Tibial nerve (tissue), 4 donors: ENCODE data around the gene ATF7IP. TPM values are rescaled to one million over a fixed set of nuclear protein-coding genes. Genes with fewer than 3 reads are reported as not detected.
A peak's percentile ranks its signal among the peaks of the same experiment; 100 is the strongest.

ENCODE experiments used
- DNase-seq, 2 donors: peaks; one replicate each; pipeline ENCODE4 v3.0.0-alpha.2; 2019; ENCODE audit warnings: low spot score in 2 of 2
- H3K27ac ChIP-seq, 4 donors: fragments of 200-600 bp; sonication (generic) in 3 of 4; one replicate each; pipeline ENCODE4 v1.5.1; 2017 to 2019; ENCODE audit warnings: mild to moderate bottlenecking in 1 of 4
- H3K27me3 ChIP-seq, 2 donors: fragments of 200-600 bp; sonication (generic) in 1 of 2; one replicate each; pipeline versions ENCODE4 v1.5.1 to v1.6.0; 2017 to 2019
- H3K36me3 ChIP-seq, 3 donors: fragments of 200-600 bp; sonication (generic); one replicate each; pipeline ENCODE4 v1.5.1; 2018 to 2019
- H3K4me1 ChIP-seq, 4 donors: fragments of 200-600 bp; sonication (generic) in 3 of 4; one replicate each; pipeline ENCODE4 v1.5.1; 2017 to 2019
- H3K4me3 ChIP-seq, 4 donors: fragments of 200-600 bp; sonication (generic) in 3 of 4; one replicate each; pipeline ENCODE4 v1.5.1; 2017 to 2019; ENCODE audit warnings: mild to moderate bottlenecking in 1 of 4, moderate library complexity in 1 of 4
- H3K9me3 ChIP-seq, 4 donors: fragments of 200-600 bp; sonication (generic) in 3 of 4; one replicate each; pipeline ENCODE4 v1.5.1; 2017 to 2019
- EP300 ChIP-seq, 2 donors: sonication (generic); formaldehyde crosslinking; IDR thresholded peaks; one replicate each; pipeline ENCODE4 v1.6.1; 2017; ENCODE audit warnings: antibody characterized with exemption in 2 of 2, mild to moderate bottlenecking in 1 of 2
- POLR2A ChIP-seq, 2 donors: fragments of 450-650 bp; IDR thresholded peaks; one replicate each; pipeline ENCODE4 v1.6.1; 2017; ENCODE audit warnings: antibody characterized with exemption in 2 of 2, mild to moderate bottlenecking in 2 of 2, moderate library complexity in 2 of 2
- WGBS, 2 donors: methylation state at CpG; one replicate each; pipeline ENCODE4 v1.1.5; 2018; 5-methylcytosine and 5-hydroxymethylcytosine counted together
- total RNA-seq, 4 donors: library from RNA; depleted of rRNA; stranded (reverse); fragments of >200 nt; gene quantifications; one replicate each; pipeline ENCODE4 v1.1.0, GENCODE V29; 2016
- TF ChIP-seq, protein P1 (sequence below), 5 experiments: fragments of 200-600 bp in 3 of 5; fragments of 450-650 bp in 2 of 5; sonication (generic) in 3 of 5; IDR thresholded peaks; one replicate each; pipeline ENCODE4 v1.5.1; 2016 to 2019; ENCODE audit warnings: antibody characterized with exemption in 5 of 5, mild to moderate bottlenecking in 3 of 5, moderate library complexity in 2 of 5

Gene ATF7IP
- total RNA-seq, 4 donors from 2014 or later, result 35.5 to 63.4 (median 48.2) TPM

DNA sequence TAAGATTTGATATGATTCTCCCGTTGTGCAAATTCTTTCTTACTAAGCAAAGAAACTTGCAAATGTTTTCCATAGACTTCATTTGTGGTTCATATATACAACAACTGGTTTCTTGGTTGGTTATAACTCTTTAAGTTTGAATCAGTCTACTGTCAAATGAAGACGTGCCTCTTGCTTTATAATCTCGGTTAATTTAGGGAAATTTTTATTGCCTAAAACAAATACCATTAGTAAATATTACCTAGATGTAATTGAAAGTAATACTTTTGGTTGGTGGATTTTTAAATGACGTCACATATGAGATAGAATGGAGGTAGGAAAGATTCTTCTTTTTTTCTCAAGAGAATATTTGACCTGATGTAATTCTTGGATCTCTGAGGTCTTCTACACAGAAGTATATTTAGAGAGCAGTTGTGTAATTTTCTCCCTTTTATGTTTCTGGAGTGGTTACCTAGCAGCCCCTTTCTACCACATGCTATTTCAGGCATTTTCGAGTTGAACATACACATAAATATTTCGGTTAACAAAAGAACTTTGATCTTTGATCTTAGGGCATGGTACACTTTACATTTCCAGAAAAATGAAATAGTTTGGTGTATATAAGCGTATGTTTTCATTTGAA lies 1.7 kb downstream of the ATF7IP start:
- no peaks in the 10 kb centered on the region for H3K27me3 ChIP-seq
- peak overlapping the region; percentile 55 to 98 (median 94) for H3K27ac ChIP-seq
- no peaks in the 10 kb centered on the region for H3K9me3 ChIP-seq
- peaks cover 0 to 31% (median under 1%) of the 10 kb centered on the region in 4 donors for H3K4me1 ChIP-seq
- peak overlapping the region; percentile 50 to 81 (median 74) for H3K4me3 ChIP-seq
- TF ChIP-seq POLR2A (IDR thresholded peaks at IDR 0.05) (no peak), EP300 (IDR thresholded peaks at IDR 0.05) (no peak)
- TF ChIP-seq, protein P1, sequence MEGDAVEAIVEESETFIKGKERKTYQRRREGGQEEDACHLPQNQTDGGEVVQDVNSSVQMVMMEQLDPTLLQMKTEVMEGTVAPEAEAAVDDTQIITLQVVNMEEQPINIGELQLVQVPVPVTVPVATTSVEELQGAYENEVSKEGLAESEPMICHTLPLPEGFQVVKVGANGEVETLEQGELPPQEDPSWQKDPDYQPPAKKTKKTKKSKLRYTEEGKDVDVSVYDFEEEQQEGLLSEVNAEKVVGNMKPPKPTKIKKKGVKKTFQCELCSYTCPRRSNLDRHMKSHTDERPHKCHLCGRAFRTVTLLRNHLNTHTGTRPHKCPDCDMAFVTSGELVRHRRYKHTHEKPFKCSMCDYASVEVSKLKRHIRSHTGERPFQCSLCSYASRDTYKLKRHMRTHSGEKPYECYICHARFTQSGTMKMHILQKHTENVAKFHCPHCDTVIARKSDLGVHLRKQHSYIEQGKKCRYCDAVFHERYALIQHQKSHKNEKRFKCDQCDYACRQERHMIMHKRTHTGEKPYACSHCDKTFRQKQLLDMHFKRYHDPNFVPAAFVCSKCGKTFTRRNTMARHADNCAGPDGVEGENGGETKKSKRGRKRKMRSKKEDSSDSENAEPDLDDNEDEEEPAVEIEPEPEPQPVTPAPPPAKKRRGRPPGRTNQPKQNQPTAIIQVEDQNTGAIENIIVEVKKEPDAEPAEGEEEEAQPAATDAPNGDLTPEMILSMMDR (IDR thresholded peaks at IDR 0.05), result no peak
- WGBS, 2 donors, result 17 to 21% methylated on average over 7 of the region's 7 CpGs
- DNase-seq, result no peak
- peaks cover 0 to 14% (median 0%) of the 10 kb centered on the region in 3 donors for H3K36me3 ChIP-seq

DNA sequence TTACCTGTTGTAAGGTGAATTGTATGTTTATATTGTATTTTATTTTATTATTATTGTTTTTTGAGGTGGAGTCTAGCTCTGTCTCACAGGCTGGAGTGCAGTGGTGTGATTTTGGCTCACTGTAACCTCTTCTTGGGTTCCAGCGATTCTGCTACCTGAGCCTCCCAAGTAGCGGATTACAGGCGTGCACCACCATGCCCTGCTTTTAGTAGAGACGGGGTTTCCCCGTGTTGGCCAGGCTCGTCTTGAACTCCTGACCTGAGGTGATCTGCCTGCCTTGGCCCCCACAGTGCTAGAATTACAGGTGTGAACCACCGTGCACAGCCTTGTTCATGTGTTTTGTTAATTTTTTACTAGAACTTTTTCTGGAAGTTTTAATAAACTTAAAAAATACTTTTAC lies 3.8 kb downstream of the ATF7IP start:
- Histone ChIP-seq H3K4me1 (peaks cover 0 to 35% (median 1%) of the 10 kb centered on the region in 4 donors), H3K27me3 (no peaks in the 10 kb centered on the region), H3K36me3 (peaks cover 0 to 14% (median 0%) of the 10 kb centered on the region in 3 donors), H3K27ac (peak overlapping the region in 1 of 4 donors; percentile 41), H3K4me3 (no peak overlapping the region), H3K9me3 (no peaks in the 10 kb centered on the region)
- TF ChIP-seq POLR2A (IDR thresholded peaks at IDR 0.05) (no peak), EP300 (IDR thresholded peaks at IDR 0.05) (no peak)
- TF ChIP-seq, protein P1 (IDR thresholded peaks at IDR 0.05), result no peak
- DNase-seq, result no peak
- 96 to 98% methylated on average over 7 of the region's 7 CpGs for WGBS, 2 donors

DNA sequence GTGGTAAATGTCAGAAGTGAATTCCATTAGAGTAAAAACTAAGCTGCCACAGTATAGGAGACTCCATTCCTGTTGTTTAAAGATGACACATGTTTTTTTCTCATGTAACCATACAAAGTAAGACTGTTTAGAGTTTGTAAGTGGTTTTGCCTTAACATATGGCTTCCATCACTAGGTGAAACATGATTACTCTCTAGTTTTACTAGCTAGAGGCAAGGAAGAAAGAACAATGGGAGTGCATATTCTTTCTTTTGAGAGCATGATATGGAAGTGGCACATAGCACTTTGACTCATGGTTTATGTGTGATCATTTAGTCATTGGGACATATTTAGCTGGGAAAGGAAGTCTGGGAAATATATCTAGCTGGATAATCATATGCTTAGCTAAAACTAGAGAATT lies 7.7 kb downstream of the ATF7IP start:
- peaks cover 0 to 11% (median 0%) of the 10 kb centered on the region in 4 donors for H3K9me3 ChIP-seq
- peaks cover 0 to 25% (median 1%) of the 10 kb centered on the region in 4 donors for H3K4me1 ChIP-seq
- DNase-seq, result no peak
- no peak for TF ChIP-seq EP300 (IDR thresholded peaks at IDR 0.05)
- TF ChIP-seq, protein P1 (IDR thresholded peaks at IDR 0.05), result no peak
- TF ChIP-seq POLR2A (IDR thresholded peaks at IDR 0.05), result no peak
- peaks cover 0 to 28% (median 0%) of the 10 kb centered on the region in 3 donors for H3K36me3 ChIP-seq
- no peak overlapping the region for H3K4me3 ChIP-seq
- no peak overlapping the region for H3K27ac ChIP-seq
- H3K27me3 ChIP-seq, result no peaks in the 10 kb centered on the region

DNA sequence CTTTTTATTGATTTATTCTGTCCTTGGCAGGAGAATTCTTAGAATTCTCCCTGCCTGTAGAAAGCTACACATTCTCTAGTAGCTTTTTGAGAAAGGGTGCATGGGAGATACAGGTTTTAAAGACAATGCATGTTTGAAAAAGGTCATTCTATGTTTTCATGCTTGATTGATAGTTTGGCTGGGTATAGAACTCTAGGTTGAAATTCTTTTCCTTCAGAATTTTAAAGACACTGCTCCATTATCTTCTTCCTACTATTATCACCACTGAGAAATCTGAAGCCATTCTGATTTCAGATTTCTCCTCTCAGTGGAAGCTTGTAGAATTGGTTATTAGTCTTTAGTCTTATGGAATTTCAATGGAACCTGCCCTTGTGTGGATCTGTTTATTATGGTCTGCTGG lies 14.0 kb downstream of the ATF7IP start:
- Histone ChIP-seq H3K36me3 (peaks cover 0 to 41% (median 0%) of the 10 kb centered on the region in 3 donors), H3K9me3 (peaks cover 0 to 34% (median 5%) of the 10 kb centered on the region in 4 donors), H3K4me1 (peaks cover 0 to 22% (median 3%) of the 10 kb centered on the region in 4 donors), H3K27ac (no peak overlapping the region), H3K4me3 (no peak overlapping the region), H3K27me3 (no peaks in the 10 kb centered on the region)
- no peak for DNase-seq
- TF ChIP-seq EP300 (IDR thresholded peaks at IDR 0.05) (no peak), POLR2A (IDR thresholded peaks at IDR 0.05) (no peak)
- TF ChIP-seq, protein P1 (IDR thresholded peaks at IDR 0.05), result no peak

DNA sequence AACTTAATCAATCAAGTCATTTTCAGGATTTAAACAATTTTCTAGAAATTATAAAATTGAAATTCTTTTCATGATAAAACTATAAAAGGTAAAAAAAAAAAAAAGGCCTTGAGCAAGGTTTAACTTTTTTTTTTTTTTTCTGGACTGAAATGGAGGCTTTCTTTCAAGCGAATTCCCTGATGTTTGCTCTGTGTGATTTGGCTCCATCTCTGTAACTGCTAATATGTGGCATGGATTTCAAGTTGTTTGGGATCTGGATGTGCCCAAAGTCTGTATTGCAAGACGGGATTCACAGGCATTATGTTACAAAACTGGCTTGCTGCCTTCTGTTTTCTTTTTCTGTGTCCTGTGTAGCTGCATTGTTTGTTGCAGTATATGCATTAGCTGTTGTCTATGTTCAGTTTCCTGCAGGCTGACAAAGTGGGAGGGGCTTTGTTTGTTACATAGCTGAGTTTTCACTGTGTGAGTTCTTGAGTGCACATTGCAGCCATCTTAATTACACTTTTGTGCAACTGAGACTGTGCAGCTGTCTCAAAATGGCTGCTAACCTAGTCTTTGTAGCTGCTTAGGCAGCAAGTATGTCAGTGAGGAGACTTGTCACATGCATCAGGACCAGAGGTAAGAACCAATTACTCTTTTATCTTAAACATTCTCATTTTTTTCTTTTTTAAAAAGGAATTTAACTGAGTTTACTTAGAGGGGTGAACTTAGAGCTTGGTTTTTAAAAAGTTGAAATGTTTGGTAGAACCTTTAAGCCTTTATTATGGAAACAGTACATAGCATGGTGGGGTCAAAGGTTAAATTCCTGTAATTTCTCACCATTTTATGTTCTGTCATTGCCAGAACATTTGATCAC lies 19.5 kb downstream of the ATF7IP start:
- Histone ChIP-seq H3K4me3 (peak overlapping the region in 2 of 4 donors; percentile 13 to 30), H3K36me3 (peaks cover 0 to 12% (median 0%) of the 10 kb centered on the region in 3 donors), H3K27ac (peak overlapping the region; percentile 7 to 73 (median 64)), H3K4me1 (peaks cover 0 to 25% (median 7%) of the 10 kb centered on the region in 4 donors), H3K9me3 (peaks cover 0 to 8% (median under 1%) of the 10 kb centered on the region in 4 donors), H3K27me3 (no peaks in the 10 kb centered on the region)
- 2 to 3% methylated on average over 2 of the region's 2 CpGs for WGBS, 2 donors
- TF ChIP-seq EP300 (IDR thresholded peaks at IDR 0.05), result peak in 1 of 2 donors; percentile 79
- TF ChIP-seq, protein P1 (IDR thresholded peaks at IDR 0.05), result no peak
- DNase-seq, result peak in 1 of 2 donors; percentile 78
